ENCODE measurements around the gene GPR65. TPM values are rescaled to one million over a fixed set of nuclear protein-coding genes. Genes with fewer than 3 reads are reported as not detected.

GPR65 gene
- total RNA-seq, 1 donor from 2014 or later, result 0.13 TPM

- no peak for DNase-seq (ENCODE audit: low read depth in 2 of 2)
Observed at GRCh38 chr14:88037325-88037724, 32.4 kb downstream of the GPR65 start.

- no peak for DNase-seq (ENCODE audit: low read depth in 2 of 2)
Observed at GRCh38 chr14:88039197-88039596, 34.3 kb downstream of the GPR65 start.

- no peak for DNase-seq (ENCODE audit: low read depth in 2 of 2)
Observed at GRCh38 chr14:88040146-88040545, 35.2 kb downstream of the GPR65 start.

- DNase-seq (ENCODE audit: low read depth in 2 of 2), result no peak
Observed at GRCh38 chr14:88043529-88044443, 38.9 kb downstream of the GPR65 start.

GRCh38 chr14:88044444-88044758, 39.5 kb downstream of the GPR65 start:
- no peak for DNase-seq (ENCODE audit: low read depth in 2 of 2)

GRCh38 chr14:88044776-88045446, 40.0 kb downstream of the GPR65 start:
- no peak for DNase-seq (ENCODE audit: low read depth in 2 of 2)

GRCh38 chr14:88045705-88046104, 40.8 kb downstream of the GPR65 start:
- no peak for DNase-seq (ENCODE audit: low read depth in 2 of 2)

- no peak for DNase-seq (ENCODE audit: low read depth in 2 of 2)
Observed at GRCh38 chr14:88048351-88048750, 43.4 kb downstream of the GPR65 start.

- DNase-seq (ENCODE audit: low read depth in 2 of 2), result no peak
Observed at GRCh38 chr14:88049266-88049665, 44.3 kb downstream of the GPR65 start.

GRCh38 chr14:88049936-88050335, 45.0 kb downstream of the GPR65 start:
- no peak for DNase-seq (ENCODE audit: low read depth in 2 of 2)

GRCh38 chr14:88060576-88060975, 55.6 kb downstream of the GPR65 start:
- no peak for DNase-seq (ENCODE audit: low read depth in 2 of 2)

- no peak for DNase-seq (ENCODE audit: low read depth in 2 of 2)
Observed at GRCh38 chr14:88063811-88064210, 58.9 kb downstream of the GPR65 start.

Other genes with a start within 250 kb of the GPR65 start
- 9.8 and 22.4 TPM in 2 replicates for gene GALC, start 12.0 kb upstream of the GPR65 start, total RNA-seq

All from dermis microvascular lymphatic vessel endothelial cell (primary cell).